Right atrium auricular region (tissue), 2 donors: ENCODE measurements around the gene KCTD16. TPM values are rescaled to one million over a fixed set of nuclear protein-coding genes. Genes with fewer than 3 reads are reported as not detected.

ENCODE experiments used
- DNase-seq: peaks from one replicate; pipeline ENCODE4 v3.0.0-alpha.2; 2019; ENCODE audit warnings: low spot score
- H3K27ac ChIP-seq, 2 donors: fragments of 200-600 bp; sonication (generic); 1 replicate in 1 of 2; 2 replicates in 1 of 2; pipeline ENCODE4 v1.5.1; 2016 to 2019
- H3K27me3 ChIP-seq, 2 donors: fragments of 200-600 bp; sonication (generic); one replicate each; pipeline versions ENCODE4 v1.5.1 to v1.6.0; 2017 to 2019
- H3K36me3 ChIP-seq: fragments of 200-600 bp; sonication (generic); one replicate; pipeline ENCODE4 v1.5.1; 2016
- H3K4me1 ChIP-seq, 2 donors: fragments of 200-600 bp; sonication (generic); one replicate each; pipeline versions ENCODE4 v1.5.1 to v1.6.0; 2017 to 2019
- H3K4me3 ChIP-seq, 2 donors: fragments of 200-600 bp; sonication (generic); 1 replicate in 1 of 2; 2 replicates in 1 of 2; pipeline ENCODE4 v1.5.1; 2017 to 2019; ENCODE audit warnings: mild to moderate bottlenecking in 1 of 2, moderate library complexity in 1 of 2
- H3K9me3 ChIP-seq, 2 donors: fragments of 200-600 bp; sonication (generic); one replicate each; pipeline ENCODE4 v1.5.1; 2019
- total RNA-seq, 2 donors: library from RNA; depleted of rRNA; stranded (reverse); fragments of >200 nt; gene quantifications; one replicate each; pipeline ENCODE4 v1.1.0, GENCODE V29; 2016
- TF ChIP-seq, protein P1 (sequence below), 2 donors: fragments of 200-600 bp; sonication (generic); IDR thresholded peaks; one replicate each; pipeline ENCODE4 v1.5.1; 2019; ENCODE audit warnings: antibody characterized with exemption in 2 of 2

Gene KCTD16
- total RNA-seq, 2 donors from 2014 or later, result 0.04 to 0.28 TPM

DNA sequence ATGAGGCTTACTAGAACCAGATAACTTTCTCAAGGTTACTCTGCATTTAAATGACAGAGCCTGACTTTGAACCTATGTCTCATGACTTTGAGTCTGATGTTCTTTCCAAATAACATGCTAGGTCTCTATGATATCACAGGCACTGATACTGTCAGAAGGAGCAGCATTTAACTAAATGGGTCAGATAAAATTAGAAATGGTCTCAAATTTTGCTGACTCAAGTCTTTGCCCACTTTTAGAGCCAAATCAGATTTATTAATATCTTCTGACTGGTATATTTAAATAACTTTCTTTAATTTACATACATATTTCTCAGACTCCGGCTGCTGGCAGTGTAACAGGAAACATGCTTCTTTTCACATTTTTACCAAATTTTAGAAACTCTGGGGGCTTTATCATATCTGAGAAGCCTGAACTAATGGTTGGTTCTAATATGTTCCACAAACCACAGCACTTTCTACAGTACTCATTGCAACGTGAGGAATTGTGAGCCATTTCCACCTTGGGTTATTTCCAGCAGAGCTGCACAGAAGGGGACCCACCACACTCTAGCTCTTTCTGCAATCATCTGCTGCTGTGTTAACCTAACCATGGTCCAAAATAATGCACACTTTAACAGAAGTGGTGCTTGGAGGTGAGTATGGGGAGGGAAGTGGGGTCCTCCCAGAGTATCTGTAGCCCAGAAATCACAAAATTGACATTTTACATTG, 79.2 kb downstream of the KCTD16 start:
- Histone ChIP-seq H3K4me1 (no peaks in the 10 kb centered on the region), H3K36me3 (no peaks in the 10 kb centered on the region), H3K9me3 (no peaks in the 10 kb centered on the region), H3K27ac (no peak overlapping the region), H3K4me3 (no peak overlapping the region), H3K27me3 (no peaks in the 10 kb centered on the region)
- no peak for DNase-seq
- TF ChIP-seq, protein P1, sequence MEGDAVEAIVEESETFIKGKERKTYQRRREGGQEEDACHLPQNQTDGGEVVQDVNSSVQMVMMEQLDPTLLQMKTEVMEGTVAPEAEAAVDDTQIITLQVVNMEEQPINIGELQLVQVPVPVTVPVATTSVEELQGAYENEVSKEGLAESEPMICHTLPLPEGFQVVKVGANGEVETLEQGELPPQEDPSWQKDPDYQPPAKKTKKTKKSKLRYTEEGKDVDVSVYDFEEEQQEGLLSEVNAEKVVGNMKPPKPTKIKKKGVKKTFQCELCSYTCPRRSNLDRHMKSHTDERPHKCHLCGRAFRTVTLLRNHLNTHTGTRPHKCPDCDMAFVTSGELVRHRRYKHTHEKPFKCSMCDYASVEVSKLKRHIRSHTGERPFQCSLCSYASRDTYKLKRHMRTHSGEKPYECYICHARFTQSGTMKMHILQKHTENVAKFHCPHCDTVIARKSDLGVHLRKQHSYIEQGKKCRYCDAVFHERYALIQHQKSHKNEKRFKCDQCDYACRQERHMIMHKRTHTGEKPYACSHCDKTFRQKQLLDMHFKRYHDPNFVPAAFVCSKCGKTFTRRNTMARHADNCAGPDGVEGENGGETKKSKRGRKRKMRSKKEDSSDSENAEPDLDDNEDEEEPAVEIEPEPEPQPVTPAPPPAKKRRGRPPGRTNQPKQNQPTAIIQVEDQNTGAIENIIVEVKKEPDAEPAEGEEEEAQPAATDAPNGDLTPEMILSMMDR (IDR thresholded peaks at IDR 0.05), result no peak

DNA sequence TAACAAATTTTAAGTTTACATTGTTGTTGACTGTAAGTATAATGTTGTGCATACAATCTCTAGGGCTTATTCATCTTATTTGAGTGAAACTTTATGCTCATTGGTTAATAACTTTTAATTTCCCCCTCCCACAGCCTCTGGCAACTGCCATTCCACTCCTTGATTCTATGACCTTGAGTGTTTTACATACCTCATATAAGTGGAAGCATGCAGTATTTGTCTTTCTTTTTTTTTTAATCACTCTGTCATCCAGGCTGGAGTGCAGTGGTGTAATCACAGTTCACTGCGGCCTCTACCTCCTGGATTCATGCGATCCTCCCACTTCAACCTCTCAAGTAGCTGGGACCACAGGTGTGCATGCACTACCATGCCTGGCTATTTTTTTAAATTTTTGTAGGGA, 83.9 kb downstream of the KCTD16 start:
- no peaks in the 10 kb centered on the region for H3K9me3 ChIP-seq
- TF ChIP-seq, protein P1 (IDR thresholded peaks at IDR 0.05), result no peak
- H3K27me3 ChIP-seq, result no peaks in the 10 kb centered on the region
- no peaks in the 10 kb centered on the region for H3K4me1 ChIP-seq
- no peaks in the 10 kb centered on the region for H3K36me3 ChIP-seq
- no peak for DNase-seq
- H3K4me3 ChIP-seq, result no peak overlapping the region
- no peak overlapping the region for H3K27ac ChIP-seq

DNA sequence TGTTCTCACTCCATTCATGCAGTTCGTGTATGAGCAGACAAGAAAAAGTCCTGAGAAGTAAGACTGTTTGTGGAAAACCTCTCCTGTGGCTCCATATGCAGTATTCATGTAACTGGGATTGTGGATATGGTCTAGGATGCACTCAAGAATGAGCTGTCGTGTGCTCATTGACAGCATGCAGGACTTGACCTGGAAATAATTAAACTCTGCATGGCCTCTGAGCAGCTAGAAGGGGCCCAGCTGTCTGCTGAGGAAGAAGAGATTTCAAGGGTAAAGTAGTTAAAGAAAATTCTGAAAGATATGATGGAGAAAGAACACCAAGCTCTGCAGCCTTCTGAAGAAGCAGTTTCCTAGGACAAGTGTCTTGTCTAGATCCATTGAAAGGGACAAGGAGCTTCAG, 89.4 kb downstream of the KCTD16 start:
- Histone ChIP-seq H3K4me3 (no peak overlapping the region), H3K4me1 (no peaks in the 10 kb centered on the region), H3K27me3 (no peaks in the 10 kb centered on the region), H3K36me3 (no peaks in the 10 kb centered on the region), H3K27ac (no peak overlapping the region), H3K9me3 (no peaks in the 10 kb centered on the region)
- TF ChIP-seq, protein P1 (IDR thresholded peaks at IDR 0.05), result no peak
- DNase-seq, result no peak

DNA sequence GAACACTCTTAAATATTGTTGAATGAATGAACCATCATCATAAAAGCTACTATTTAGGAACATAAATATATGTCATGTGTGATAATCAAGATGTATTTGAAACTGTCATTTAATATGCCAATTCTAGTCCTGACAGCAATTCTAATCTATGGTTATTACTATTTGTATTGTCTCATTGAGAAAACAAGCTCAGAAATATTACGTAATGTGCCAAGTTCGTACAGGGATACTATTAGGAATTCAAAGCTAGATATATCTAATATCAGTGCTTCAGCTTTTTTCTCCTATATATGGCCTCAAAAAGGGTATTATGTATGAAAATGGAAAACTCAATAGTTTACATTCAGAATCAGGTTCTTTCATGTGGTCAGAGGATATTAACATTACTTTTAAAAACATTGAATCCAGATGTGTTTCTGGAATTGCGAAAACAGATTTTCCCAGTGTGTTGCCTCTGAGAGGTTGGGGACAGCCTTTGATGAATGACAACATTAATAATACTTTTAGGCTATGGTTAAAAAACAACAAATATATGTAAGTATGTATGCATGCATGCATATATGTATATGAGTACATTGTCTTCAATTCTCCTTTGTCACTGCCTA, 95.1 kb downstream of the KCTD16 start:
- TF ChIP-seq, protein P1 (IDR thresholded peaks at IDR 0.05), result no peak

DNA sequence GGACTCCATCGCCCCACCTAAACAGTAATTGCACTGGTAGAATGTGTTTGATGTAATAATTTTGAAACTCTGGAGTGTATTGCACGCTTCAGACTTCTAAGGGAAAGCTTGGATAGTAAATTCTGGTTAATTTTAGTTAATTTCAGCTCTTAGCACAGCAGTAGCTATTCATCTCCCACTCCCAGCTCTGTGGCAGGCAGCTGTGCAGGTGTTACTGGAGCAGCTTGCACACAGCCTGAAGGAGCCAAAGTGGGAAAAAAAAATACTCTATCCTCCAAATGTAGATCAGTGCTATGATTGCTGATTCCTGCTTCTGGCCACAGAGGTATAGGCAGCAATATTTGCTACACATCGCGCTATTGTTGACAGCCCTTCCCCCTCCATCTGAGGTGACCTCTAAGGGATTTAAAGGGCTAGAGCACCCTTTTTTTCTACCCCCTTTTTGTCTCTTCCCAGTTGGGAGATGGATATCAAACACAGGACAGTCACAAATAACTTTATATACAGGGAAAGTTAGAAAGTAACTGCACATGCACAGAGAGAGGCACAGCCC, 97.4 kb downstream of the KCTD16 start:
- no peaks in the 10 kb centered on the region for H3K27me3 ChIP-seq
- H3K9me3 ChIP-seq, result peaks cover 0 to 18% of the 10 kb centered on the region in 2 donors
- H3K36me3 ChIP-seq, result no peaks in the 10 kb centered on the region
- DNase-seq, result no peak
- H3K4me3 ChIP-seq, result no peak overlapping the region
- H3K27ac ChIP-seq, result no peak overlapping the region
- TF ChIP-seq, protein P1 (IDR thresholded peaks at IDR 0.05), result no peak
- no peaks in the 10 kb centered on the region for H3K4me1 ChIP-seq

More for the DNA sequence above, 95.1 kb downstream of the KCTD16 start:
- no peak overlapping the region for H3K4me3 ChIP-seq
- no peak overlapping the region for H3K27ac ChIP-seq
- peaks cover 0 to 8% of the 10 kb centered on the region in 2 donors for H3K9me3 ChIP-seq
- no peaks in the 10 kb centered on the region for H3K4me1 ChIP-seq
- H3K27me3 ChIP-seq, result no peaks in the 10 kb centered on the region
- no peaks in the 10 kb centered on the region for H3K36me3 ChIP-seq
- no peak for DNase-seq
